Glutamatergic neuron (in vitro differentiated cells): ENCODE results near the gene ZNF197. TPM values are rescaled to one million over a fixed set of nuclear protein-coding genes. Genes with fewer than 3 reads are reported as not detected.

Source experiments
- DNase-seq: peaks from one replicate; pipeline ENCODE4 v3.0.0; 2022
- H3K27ac Mint-ChIP-seq: one replicate; pipeline ENCODE4 v1.8.0; 2020; ENCODE audit warnings: mild to moderate bottlenecking, mixed read lengths, inconsistent platforms; ENCODE audit not compliant: unreplicated experiment
- H3K27me3 Mint-ChIP-seq: one replicate; pipeline ENCODE4 v1.8.0; 2020; ENCODE audit warnings: mild to moderate bottlenecking, moderate library complexity, mixed read lengths, inconsistent platforms; ENCODE audit not compliant: unreplicated experiment
- H3K36me3 Mint-ChIP-seq: one replicate; pipeline ENCODE4 v1.8.0; 2020; ENCODE audit warnings: mild to moderate bottlenecking, mixed read lengths, inconsistent platforms; ENCODE audit not compliant: unreplicated experiment
- H3K4me1 Mint-ChIP-seq: one replicate; pipeline ENCODE4 v1.8.0; 2020; ENCODE audit warnings: mild to moderate bottlenecking, low read depth, mixed read lengths, inconsistent platforms; ENCODE audit not compliant: unreplicated experiment
- H3K4me3 Mint-ChIP-seq: one replicate; pipeline ENCODE4 v1.8.0; 2020; ENCODE audit warnings: mild to moderate bottlenecking, mixed read lengths, inconsistent platforms; ENCODE audit not compliant: unreplicated experiment
- H3K9me3 Mint-ChIP-seq: one replicate; pipeline ENCODE4 v1.8.0; 2020; ENCODE audit warnings: mild to moderate bottlenecking, moderate library complexity, mixed read lengths, inconsistent platforms; ENCODE audit not compliant: unreplicated experiment
- CTCF ChIP-seq: fragments of 200-600 bp; sonication (generic); IDR thresholded peaks from one replicate; pipeline ENCODE4 v1.5.0; 2021; ENCODE audit not compliant: partially characterized antibody, unreplicated experiment
- total RNA-seq: library from RNA; stranded (reverse); fragmentation: NEBNext Ultra II Directional; extraction: Animal tissue kit (Norgen Biotek cat#: 25700); gene quantifications from one replicate; pipeline ENCODE4 v1.2.1, GENCODE V29; 2021; ENCODE audit not compliant: unreplicated experiment

The ZNF197 gene
- total RNA-seq, 1 donor from 2014 or later: 49.0 TPM

GRCh38 chr3:44687898-44688297 lies 63.1 kb downstream of the ZNF197 start:
- TF ChIP-seq CTCF: no peak
- DNase-seq: no peak
- Mint-ChIP-seq H3K4me3 (no peak overlapping the region), H3K27ac (no peak overlapping the region), H3K4me1 (peaks cover 5% of the 10 kb centered on the region), H3K27me3 (peaks cover 5% of the 10 kb centered on the region), H3K9me3 (peaks cover 4% of the 10 kb centered on the region), H3K36me3 (peaks cover 21% of the 10 kb centered on the region)

Other genes starting within 250 kb of the ZNF197 start
- gene ZNF445, start 147.4 kb upstream of the ZNF197 start, total RNA-seq: 66.8 TPM
- 20.6 TPM for gene ZKSCAN7, start 69.8 kb upstream of the ZNF197 start, total RNA-seq
- 35.4 TPM for gene ZNF660, start 40.1 kb upstream of the ZNF197 start, total RNA-seq
- gene ZNF35, start 23.7 kb downstream of the ZNF197 start, total RNA-seq: 29.8 TPM
- gene ZNF502, start 87.6 kb downstream of the ZNF197 start, total RNA-seq: 0.32 TPM
- 6.2 TPM for gene ZNF501, start 104.6 kb downstream of the ZNF197 start, total RNA-seq
- 23.0 TPM for gene KIAA1143, start 136.6 kb downstream of the ZNF197 start, total RNA-seq
- 5.8 TPM for gene KIF15, start 136.8 kb downstream of the ZNF197 start, total RNA-seq
- 9.6 TPM for gene TMEM42, start 236.9 kb downstream of the ZNF197 start, total RNA-seq
- not detected for gene TGM4, start 249.6 kb downstream of the ZNF197 start, total RNA-seq